HepG2 (cell line): ENCODE measurements around the gene UNCX. TPM values are rescaled to one million over a fixed set of nuclear protein-coding genes. Genes with fewer than 3 reads are reported as not detected.

Source experiments
- ATAC-seq: fragments of 200-7000 bp; cut with Tn5 transposase; 3 replicates; pipeline ENCODE4 v1.9.1; 2020; ENCODE audit warnings: mild to moderate bottlenecking, moderate library complexity
- BruUV-seq: library from RNA; stranded (reverse); fragments of 400-500 nt; replicated peaks from 2 replicates; lab custom pipeline; 2021; lab: Mats Ljungman, UMichigan
- CTCF ChIA-PET: fragments of 300-600 bp; formaldehyde crosslinking; extraction: SDS; loops from one replicate; lab custom pipeline; 2021; ENCODE audit warnings: low total read pairs, inconsistent platforms, low intra/inter-chr PET ratio; lab: Yijun Ruan, JAX
- POLR2A ChIA-PET: fragments of 350-600 bp; sonication (Branson Sonifier 250); formaldehyde crosslinking; loops from one replicate; lab custom pipeline; 2020; ENCODE audit warnings: antibody characterized with exemption, inconsistent platforms; lab: Yijun Ruan, JAX
- DNase-seq: peaks from one replicate; pipeline ENCODE4 v3.0.0-alpha.2; 2015; ENCODE audit warnings: low spot score
- FAIRE-seq: peaks from 3 replicates; lab custom pipeline; 2011; peaks lifted over from hg19 to GRCh38; lab: Jason Lieb, UNC
- H2AFZ ChIP-seq: one replicate; pipeline ENCODE4 v1.6.1; 2011; ENCODE audit warnings: low read length, inconsistent platforms
- H3K27ac ChIP-seq: fragments of 300-600 bp; 3 replicates; pipeline ENCODE4 v1.8.0; 2011; ENCODE audit warnings: mixed run types, mild to moderate bottlenecking, mixed read lengths, low read length, inconsistent platforms; ENCODE audit not compliant: insufficient read depth; ENCODE audit errors: extremely low read length
- H3K27me3 ChIP-seq, 2 experiments: fragments of 200-600 bp in 1 of 2; 2 replicates in 1 of 2; 3 replicates in 1 of 2; pipeline versions ENCODE4 v1.6.0 to v1.8.0; 2011; ENCODE audit warnings: low read length in 2 of 2, mild to moderate bottlenecking in 2 of 2, moderate library complexity in 2 of 2, inconsistent platforms in 1 of 2; ENCODE audit not compliant: insufficient read depth in 2 of 2, control insufficient read depth in 1 of 2
- H3K36me3 ChIP-seq, 2 experiments: fragments of 200-600 bp in 1 of 2; replicated peaks in 1 of 2; 2 replicates in 1 of 2; 3 replicates in 1 of 2; pipeline versions ENCODE4 v1.5.1 to v1.8.0; 2011; ENCODE audit warnings: low read length in 2 of 2, inconsistent platforms in 1 of 2; ENCODE audit not compliant: insufficient read depth in 2 of 2, control insufficient read depth in 1 of 2
- H3K4me1 ChIP-seq: 2 replicates; pipeline ENCODE4 v1.5.1; 2012; ENCODE audit warnings: low read length, inconsistent platforms; ENCODE audit not compliant: insufficient read depth
- H3K4me2 ChIP-seq: 2 replicates; pipeline ENCODE4 v1.6.0; 2011; ENCODE audit warnings: low read depth, low read length, inconsistent platforms
- H3K4me3 ChIP-seq, 3 experiments: fragments of 200-600 bp in 1 of 3; sonication (generic), shearing (Covaris generic) in 1 of 3; replicated peaks in 1 of 3; 2 replicates each; pipeline ENCODE4 v1.5.1; 2011 to 2016; ENCODE audit warnings: low read length in 3 of 3, inconsistent platforms in 2 of 3, low read depth in 2 of 3, mild to moderate bottlenecking in 2 of 3, control low read depth in 1 of 3, mixed read lengths in 1 of 3; ENCODE audit not compliant: insufficient read depth in 1 of 3
- H3K79me2 ChIP-seq: one replicate; pipeline ENCODE4 v1.6.1; 2011; ENCODE audit warnings: low read length, inconsistent platforms; ENCODE audit not compliant: insufficient read depth
- H3K9ac ChIP-seq: 2 replicates; pipeline ENCODE4 v1.6.0; 2011; ENCODE audit warnings: mild to moderate bottlenecking, low read depth, low read length, inconsistent platforms; ENCODE audit not compliant: insufficient read depth
- H3K9me3 ChIP-seq: 2 replicates; pipeline ENCODE4 v1.5.1; 2012; ENCODE audit warnings: mild to moderate bottlenecking, low read length
- H4K20me1 ChIP-seq: 2 replicates; pipeline ENCODE4 v1.6.0; 2011; ENCODE audit warnings: inconsistent platforms, mild to moderate bottlenecking, low read length, moderate library complexity; ENCODE audit not compliant: insufficient read depth
- DNMT1 ChIP-seq: sonication (generic); formaldehyde crosslinking; IDR thresholded peaks from 2 replicates; pipeline ENCODE4 v1.5.1; 2020; ENCODE audit warnings: mild to moderate bottlenecking, missing genetic modification reagents
- ESRRA ChIP-seq: sonication (generic); formaldehyde crosslinking; IDR thresholded peaks from 2 replicates; pipeline ENCODE4 v1.5.1; 2020; ENCODE audit warnings: mild to moderate bottlenecking, low read depth, missing genetic modification reagents
- EZH2 ChIP-seq: conservative IDR thresholded peaks from 2 replicates; pipeline ENCODE4 v1.6.1; 2012; ENCODE audit warnings: mild to moderate bottlenecking, low read depth, low read length, moderate library complexity
- GATA4 ChIP-seq: sonication (generic); IDR thresholded peaks from 2 replicates; pipeline ENCODE4 v1.6.1; 2016; ENCODE audit warnings: antibody characterized with exemption, low read depth, borderline replicate concordance
- GFI1 ChIP-seq: sonication (generic); formaldehyde crosslinking; IDR thresholded peaks from 2 replicates; pipeline ENCODE4 v1.5.0; 2020; ENCODE audit warnings: missing genetic modification reagents, mild to moderate bottlenecking, borderline replicate concordance
- IRF9 ChIP-seq: sonication (generic); formaldehyde crosslinking; IDR thresholded peaks from 2 replicates; pipeline ENCODE4 v1.8.0; 2022; ENCODE audit warnings: missing genetic modification reagents, mild to moderate bottlenecking, borderline replicate concordance
- MTF1 ChIP-seq: sonication (generic); formaldehyde crosslinking; IDR thresholded peaks from 2 replicates; pipeline ENCODE4 v1.5.0; 2020; ENCODE audit warnings: missing genetic modification reagents
- PAF1 ChIP-seq: IDR thresholded peaks from 2 replicates; pipeline ENCODE4 v1.6.1; 2016; ENCODE audit warnings: missing genetic modification reagents, missing compliant biosample characterization
- SIN3A ChIP-seq: IDR thresholded peaks from 2 replicates; pipeline ENCODE4 v1.6.1; 2011; ENCODE audit warnings: low read depth, mild to moderate bottlenecking, control low read depth, low read length, borderline replicate concordance
- SMAD1 ChIP-seq: sonication (generic); formaldehyde crosslinking; IDR thresholded peaks from 2 replicates; pipeline ENCODE4 v1.4.0; 2020; ENCODE audit warnings: missing genetic modification reagents, low read depth, mild to moderate bottlenecking, borderline replicate concordance
- SP5 ChIP-seq: IDR thresholded peaks from 2 replicates; pipeline ENCODE4 v1.6.1; 2016; ENCODE audit warnings: low read depth, borderline replicate concordance
- SRF ChIP-seq: IDR thresholded peaks from 2 replicates; pipeline ENCODE4 v1.6.1; 2011; ENCODE audit warnings: mild to moderate bottlenecking, low read depth, low read length, moderate library complexity
- YY1 ChIP-seq: IDR thresholded peaks from 2 replicates; pipeline ENCODE4 v1.6.1; 2011; ENCODE audit warnings: low read length, low read depth, moderate library complexity, mild to moderate bottlenecking; ENCODE audit not compliant: insufficient read depth, insufficient replicate concordance
- ZBTB20 ChIP-seq: sonication (generic); formaldehyde crosslinking; IDR thresholded peaks from 2 replicates; pipeline ENCODE4 v1.8.1; 2023; ENCODE audit warnings: missing genetic modification reagents, low read depth, mild to moderate bottlenecking, borderline replicate concordance
- ZNF33A ChIP-seq: sonication (generic); formaldehyde crosslinking; IDR thresholded peaks from 2 replicates; pipeline ENCODE4 v1.5.1; 2020; ENCODE audit warnings: missing genetic modification reagents, mild to moderate bottlenecking, moderate library complexity, borderline replicate concordance
- ZNF432 ChIP-seq: sonication (generic); formaldehyde crosslinking; IDR thresholded peaks from 2 replicates; pipeline ENCODE4 v1.5.0; 2020; ENCODE audit warnings: missing genetic modification reagents, mild to moderate bottlenecking, borderline replicate concordance
- ZNF510 ChIP-seq: sonication (generic); formaldehyde crosslinking; IDR thresholded peaks from 2 replicates; pipeline ENCODE4 v1.4.0; 2020; ENCODE audit warnings: low read depth, mild to moderate bottlenecking, missing genetic modification reagents
- ZNF563 ChIP-seq: sonication (generic); formaldehyde crosslinking; IDR thresholded peaks from 2 replicates; pipeline ENCODE4 v1.8.0; 2022; ENCODE audit warnings: mild to moderate bottlenecking, moderate library complexity, missing genetic modification reagents
- ZNF598 ChIP-seq: sonication (generic); formaldehyde crosslinking; IDR thresholded peaks from 2 replicates; pipeline ENCODE4 v1.5.1; 2020; ENCODE audit warnings: mild to moderate bottlenecking, missing genetic modification reagents, borderline replicate concordance
- ZNF766 ChIP-seq: sonication (generic); formaldehyde crosslinking; IDR thresholded peaks from 2 replicates; pipeline ENCODE4 v1.5.0; 2020; ENCODE audit warnings: missing genetic modification reagents, borderline replicate concordance
- ZSCAN22 ChIP-seq: sonication (generic); formaldehyde crosslinking; IDR thresholded peaks from 2 replicates; pipeline ENCODE4 v1.4.0; 2020; ENCODE audit warnings: mild to moderate bottlenecking, missing genetic modification reagents
- WGBS: methylation state at CpG from one replicate; pipeline ENCODE4 v1.1.6; 2017; ENCODE audit warnings: low lambda C conversion rate; 5-methylcytosine and 5-hydroxymethylcytosine counted together
- in situ Hi-C: cut with HindIII; loops from 2 replicates; pipeline ENCODE4 v1.10.0; 2017; ENCODE audit warnings: low pct_unique_long_range_greater_than_20kb; ENCODE audit not compliant: extremely low pct_ligation_motif_present
- intact Hi-C: fragments of 100-400 bp; cut with micrococcal nuclease; formaldehyde crosslinking; loops from one replicate; pipeline ENCODE4 v1.10.0; 2022; ENCODE audit not compliant: unreplicated experiment
- polyA plus RNA-seq, 8 experiments: library from polyadenylated mRNA; depleted of rRNA in 3 of 8; stranded (reverse) in 7 of 8; unstranded in 1 of 8; fragments of >200 nt; fragmentation: Illumina TruSeq in 4 of 8; extraction: Trizol in 4 of 8; gene quantifications; 2 replicates each; pipeline versions ENCODE4 v1.2.1 to v1.2.3, GENCODE V29; 2011 to 2016; ENCODE audit warnings: low read depth in 4 of 8, missing spikeins in 1 of 8, mixed read lengths in 1 of 8; ENCODE audit not compliant: insufficient read depth in 1 of 8
- total RNA-seq, 5 experiments: library from RNA; depleted of rRNA; stranded (reverse); fragments of >200 nt; fragmentation: Illumina TruSeq; extraction: Trizol; gene quantifications; 2 replicates each; pipeline ENCODE4 v1.2.3, GENCODE V29; 2016; ENCODE audit warnings: low read depth in 1 of 5
- TF ChIP-seq, protein P1 (sequence below): sonication (generic); formaldehyde crosslinking; IDR thresholded peaks from 2 replicates; pipeline ENCODE4 v1.5.0; 2020; ENCODE audit warnings: missing genetic modification reagents, mild to moderate bottlenecking, borderline replicate concordance
- TF ChIP-seq, protein P2 (sequence below): sonication (generic); formaldehyde crosslinking; IDR thresholded peaks from 2 replicates; pipeline ENCODE4 v1.8.1; 2023; ENCODE audit warnings: mild to moderate bottlenecking, moderate library complexity, missing genetic modification reagents

The UNCX gene
- total and polyA plus RNA-seq, 2 of the 13 experiments (the other 11 are each of a cell fraction or from before 2014, with no cell fraction given): not detected

GRCh38 chr7:1256621-1257020 lies 23.9 kb downstream of the UNCX start (continued):
- no peak for TF ChIP-seq ZNF33A (CRISPR knock-in tag)
- no peak for TF ChIP-seq ZNF598 (CRISPR knock-in tag)
- TF ChIP-seq ZNF510: no peak
- TF ChIP-seq GFI1 (CRISPR knock-in tag): no peak
- TF ChIP-seq ZSCAN22: no peak
- TF ChIP-seq PAF1: no peak
- no peak for TF ChIP-seq ESRRA (CRISPR knock-in tag)
- TF ChIP-seq, protein P1, sequence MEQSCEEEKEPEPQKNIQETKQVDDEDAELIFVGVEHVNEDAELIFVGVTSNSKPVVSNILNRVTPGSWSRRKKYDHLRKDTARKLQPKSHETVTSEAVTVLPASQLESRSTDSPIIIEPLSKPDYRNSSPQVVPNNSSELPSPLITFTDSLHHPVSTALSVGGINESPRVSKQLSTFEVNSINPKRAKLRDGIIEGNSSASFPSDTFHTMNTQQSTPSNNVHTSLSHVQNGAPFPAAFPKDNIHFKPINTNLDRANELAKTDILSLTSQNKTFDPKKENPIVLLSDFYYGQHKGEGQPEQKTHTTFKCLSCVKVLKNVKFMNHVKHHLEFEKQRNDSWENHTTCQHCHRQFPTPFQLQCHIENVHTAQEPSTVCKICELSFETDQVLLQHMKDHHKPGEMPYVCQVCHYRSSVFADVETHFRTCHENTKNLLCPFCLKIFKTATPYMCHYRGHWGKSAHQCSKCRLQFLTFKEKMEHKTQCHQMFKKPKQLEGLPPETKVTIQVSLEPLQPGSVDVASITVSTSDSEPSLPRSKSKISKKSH: no peak
- no peak for TF ChIP-seq SMAD1 (CRISPR knock-in tag)
- TF ChIP-seq YY1: no peak
- TF ChIP-seq, all 625 proteins: peak for 0

DNA sequence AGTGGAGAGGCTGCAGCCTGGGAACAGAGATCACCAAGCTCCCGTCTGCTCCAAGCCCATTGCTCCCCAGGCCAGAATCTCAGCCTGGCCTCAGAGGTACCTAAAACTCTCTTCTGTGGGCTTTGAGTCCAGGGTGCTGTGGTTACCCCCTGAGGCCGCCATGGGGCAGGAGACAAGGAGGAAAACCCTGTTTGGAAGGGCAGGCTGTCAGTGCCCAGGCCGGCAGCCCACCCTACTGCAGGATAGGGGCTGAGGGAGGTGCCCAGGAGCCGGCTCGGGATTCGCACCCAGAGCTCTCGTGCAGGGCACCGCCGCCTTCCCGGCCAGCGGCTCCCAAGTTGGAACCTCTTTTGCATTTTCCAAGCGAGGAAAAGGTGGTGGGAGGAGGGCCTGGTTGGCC lies 24.5 kb downstream of the UNCX start:
- Histone ChIP-seq H2AFZ (no peak overlapping the region), H3K4me3 (no peak overlapping the region), H3K4me1 (peaks cover 10% of the 10 kb centered on the region; the same call in 1 of the 2 replicates), H3K79me2 (no peaks in the 10 kb centered on the region), H4K20me1 (no peaks in the 10 kb centered on the region), H3K27me3 (peaks cover 16 to 82% of the 10 kb centered on the region in 2 experiments), H3K4me2 (no peak overlapping the region), H3K27ac (no peak overlapping the region), H3K9ac (no peak overlapping the region), H3K9me3 (no peaks in the 10 kb centered on the region), H3K36me3 (no peaks in the 10 kb centered on the region)
- CTCF ChIA-PET: no interaction called here
- intact Hi-C loops: no loop called here
- BruUV-seq: no TSS peak
- no peak for FAIRE-seq
- in situ Hi-C loops: no loop called here
- POLR2A ChIA-PET: no interaction called here
- no peak for ATAC-seq
- WGBS: 29% methylated on average over 5 of the region's 12 CpGs
- no peak for DNase-seq
- TF ChIP-seq DNMT1 (CRISPR knock-in tag): no peak
- no peak for TF ChIP-seq IRF9 (CRISPR knock-in tag)
- no peak for TF ChIP-seq ZBTB20 (CRISPR knock-in tag)
- TF ChIP-seq SIN3A: no peak
- no peak for TF ChIP-seq EZH2
- no peak for TF ChIP-seq ZNF432 (CRISPR knock-in tag)
- TF ChIP-seq, protein P2, sequence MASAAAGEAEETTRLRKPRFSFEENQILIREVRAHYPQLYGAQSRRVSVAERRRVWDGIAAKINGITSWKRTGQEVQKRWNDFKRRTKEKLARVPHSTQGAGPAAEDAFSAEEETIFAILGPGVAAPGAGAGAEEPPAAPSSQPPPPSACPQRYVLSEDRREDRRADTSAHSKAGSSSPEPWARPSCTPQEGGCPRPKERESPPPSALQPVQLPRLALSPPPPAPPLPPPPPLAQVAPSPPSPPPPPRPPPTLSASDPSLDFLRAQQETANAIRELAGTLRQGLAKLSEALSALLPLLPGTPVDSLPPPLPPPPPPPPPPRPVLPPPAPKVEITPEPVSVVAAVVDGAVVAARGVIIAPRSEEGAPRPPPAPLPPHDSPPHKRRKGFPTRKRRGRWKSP (CRISPR knock-in tag): no peak
- TF ChIP-seq SP5 (CRISPR knock-in tag): no peak
- TF ChIP-seq GATA4: no peak
- TF ChIP-seq ZNF563: no peak
- TF ChIP-seq MTF1: no peak
- no peak for TF ChIP-seq SRF
- no peak for TF ChIP-seq ZNF766 (CRISPR knock-in tag)
